MM.1S (cell line): ENCODE measurements around the gene TRAT1.

Experiments used
- DNase-seq: peaks from one replicate; pipeline ENCODE4 v3.0.0-alpha.2; 2015
- H2AFZ ChIP-seq: fragments of 300-600 bp; sonication (generic); 2 replicates; pipeline ENCODE4 v1.6.0; 2016; ENCODE audit warnings: antibody characterized with exemption, low read length
- H3F3A ChIP-seq: fragments of 300-600 bp; sonication (generic); 2 replicates; pipeline ENCODE4 v1.6.1; 2016; ENCODE audit warnings: mild to moderate bottlenecking, antibody characterized with exemption, low read length, moderate library complexity, mixed read lengths; ENCODE audit not compliant: insufficient read depth
- H3K27ac ChIP-seq: fragments of 300-600 bp; sonication (generic); 2 replicates; pipeline ENCODE4 v1.5.1; 2016; ENCODE audit warnings: mild to moderate bottlenecking, low read length
- H3K27me3 ChIP-seq: fragments of 300-600 bp; sonication (generic); replicated peaks from 2 replicates; pipeline ENCODE4 v1.6.0; 2016; ENCODE audit warnings: low read length; ENCODE audit not compliant: insufficient read depth
- H3K36me3 ChIP-seq: fragments of 300-600 bp; sonication (generic); replicated peaks from 2 replicates; pipeline ENCODE4 v1.6.1; 2016; ENCODE audit warnings: mild to moderate bottlenecking, low read length, mixed read lengths; ENCODE audit not compliant: insufficient read depth
- H3K4me1 ChIP-seq: fragments of 300-600 bp; sonication (generic); 2 replicates; pipeline ENCODE4 v1.6.1; 2016; ENCODE audit warnings: low read length, mixed read lengths
- H3K4me2 ChIP-seq: fragments of 300-600 bp; sonication (generic); 2 replicates; pipeline ENCODE4 v1.6.0; 2016; ENCODE audit warnings: low read depth, low read length
- H3K4me3 ChIP-seq: fragments of 300-600 bp; sonication (generic); 2 replicates; pipeline ENCODE4 v1.5.1; 2016; ENCODE audit warnings: low read length, mixed read lengths
- H3K79me2 ChIP-seq: fragments of 300-600 bp; sonication (generic); 2 replicates; pipeline ENCODE4 v1.6.1; 2016; ENCODE audit warnings: mixed run types, low read length, mixed read lengths
- H3K9ac ChIP-seq: fragments of 300-600 bp; sonication (generic); 2 replicates; pipeline ENCODE4 v1.6.1; 2016; ENCODE audit warnings: low read length, mixed read lengths
- H3K9me2 ChIP-seq: fragments of 300-600 bp; sonication (generic); replicated peaks from 2 replicates; pipeline ENCODE4 v1.6.1; 2016; ENCODE audit warnings: mild to moderate bottlenecking, low read length, mixed read lengths; ENCODE audit not compliant: insufficient read depth
- H3K9me3 ChIP-seq: fragments of 300-600 bp; sonication (generic); replicated peaks from 2 replicates; pipeline ENCODE4 v1.6.1; 2016; ENCODE audit warnings: mild to moderate bottlenecking, low read length, mixed read lengths; ENCODE audit not compliant: insufficient read depth
- H4K20me1 ChIP-seq: fragments of 300-600 bp; sonication (generic); 2 replicates; pipeline ENCODE4 v1.6.1; 2016; ENCODE audit warnings: mild to moderate bottlenecking, low read length, moderate library complexity, mixed read lengths; ENCODE audit not compliant: insufficient read depth
- CTCF ChIP-seq: fragments of 300-600 bp; sonication (generic); IDR thresholded peaks from 2 replicates; pipeline ENCODE4 v1.5.1; 2016; ENCODE audit warnings: antibody characterized with exemption, low read length, mixed read lengths
- EZH2 ChIP-seq: fragments of 300-600 bp; sonication (generic); optimal IDR thresholded peaks from 2 replicates; pipeline ENCODE3; 2017; ENCODE audit warnings: low read depth, mild to moderate bottlenecking, antibody characterized with exemption, low read length, mixed read lengths
- EZH2phosphoT487 ChIP-seq: fragments of 300-600 bp; sonication (generic); IDR thresholded peaks from 2 replicates; pipeline ENCODE4 v1.6.1; 2018; ENCODE audit warnings: antibody characterized with exemption, low read length

The TRAT1 gene

DNA sequence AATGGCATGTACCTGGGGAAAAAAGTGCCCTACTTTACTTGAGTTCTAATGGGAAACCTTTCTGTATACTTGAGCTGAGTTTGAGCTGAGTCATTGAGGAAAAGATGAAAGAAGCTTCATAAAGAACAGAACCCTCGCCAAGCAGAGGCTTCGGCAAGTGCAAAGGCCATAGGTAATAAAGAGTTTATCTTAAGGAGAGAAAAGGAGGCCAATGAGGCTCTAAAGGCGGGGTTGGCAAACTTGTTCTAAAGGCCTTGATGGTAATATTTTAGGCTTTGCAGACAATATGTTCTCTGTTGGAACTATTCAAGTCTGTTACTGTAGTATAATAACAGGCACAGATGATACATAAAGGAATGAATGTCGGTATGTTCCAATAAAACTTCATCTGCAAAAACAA is 17.6 kb upstream of the TRAT1 start:
- no peak overlapping the region for H3K27ac ChIP-seq
- H3K79me2 ChIP-seq = no peaks in the 10 kb centered on the region
- H3K36me3 ChIP-seq = no peaks in the 10 kb centered on the region
- H3K27me3 ChIP-seq = no peaks in the 10 kb centered on the region
- peaks cover 12% of the 10 kb centered on the region for H3F3A ChIP-seq
- no peaks in the 10 kb centered on the region for H3K9me3 ChIP-seq
- H3K9me2 ChIP-seq = no peaks in the 10 kb centered on the region
- H3K4me2 ChIP-seq = no peak overlapping the region
- DNase-seq = no peak
- H2AFZ ChIP-seq = no peak overlapping the region
- H3K4me1 ChIP-seq = peaks cover 14% of the 10 kb centered on the region
- no peak overlapping the region for H3K4me3 ChIP-seq
- H4K20me1 ChIP-seq = no peaks in the 10 kb centered on the region
- TF ChIP-seq CTCF = no peak
- no peak for TF ChIP-seq EZH2
- no peak for TF ChIP-seq EZH2phosphoT487
- H3K9ac ChIP-seq = no peak overlapping the region

DNA sequence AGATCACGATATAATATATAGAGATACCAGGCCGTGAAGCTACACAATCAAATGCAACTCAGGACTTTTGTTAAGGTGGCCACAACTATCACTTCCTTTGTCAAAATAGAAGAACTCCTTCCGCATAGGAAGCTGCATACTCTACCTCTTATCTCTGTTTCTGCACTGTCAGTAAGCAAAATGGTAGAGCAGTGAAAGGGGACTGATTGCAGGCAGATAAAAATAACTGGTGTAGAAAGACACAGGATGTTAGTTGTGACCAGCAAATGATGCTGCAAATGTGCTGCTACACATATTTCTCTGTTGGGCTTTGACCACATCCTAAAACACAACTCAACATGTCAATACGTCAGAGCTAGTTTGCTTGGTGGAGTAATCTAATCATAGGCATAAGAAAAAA is 16.3 kb upstream of the TRAT1 start:
- no peaks in the 10 kb centered on the region for H3K9me2 ChIP-seq
- H3K9ac ChIP-seq = peak overlapping the region; percentile 15; the same call in 1 of the 2 replicates
- H4K20me1 ChIP-seq = no peaks in the 10 kb centered on the region
- peak overlapping the region; percentile 6; the same call in 1 of the 2 replicates for H3K4me3 ChIP-seq
- H3K79me2 ChIP-seq = no peaks in the 10 kb centered on the region
- H3K27me3 ChIP-seq = no peaks in the 10 kb centered on the region
- H3K4me1 ChIP-seq = peaks cover 14% of the 10 kb centered on the region
- H2AFZ ChIP-seq = peak overlapping the region; percentile 65
- H3K36me3 ChIP-seq = no peaks in the 10 kb centered on the region
- peak; percentile 94 for DNase-seq
- peak overlapping the region; percentile 82 for H3K27ac ChIP-seq
- H3F3A ChIP-seq = peaks cover 12% of the 10 kb centered on the region
- H3K4me2 ChIP-seq = peak overlapping the region; percentile 17
- no peaks in the 10 kb centered on the region for H3K9me3 ChIP-seq
- TF ChIP-seq EZH2 (no peak), EZH2phosphoT487 (no peak), CTCF (no peak)

GRCh38 chr3:108818404-108818803 is 4.2 kb upstream of the TRAT1 start:
- no peak overlapping the region for H3K27ac ChIP-seq
- H3K4me1 ChIP-seq = peaks cover 25% of the 10 kb centered on the region
- TF ChIP-seq CTCF (peak; percentile 89), EZH2 (no peak)
- no peaks in the 10 kb centered on the region for H3K36me3 ChIP-seq
- no peak overlapping the region for H2AFZ ChIP-seq
- H3K4me3 ChIP-seq = no peak overlapping the region
- H3K4me2 ChIP-seq = no peak overlapping the region
- peak; percentile 86 for DNase-seq
- H3F3A ChIP-seq = peaks cover 21% of the 10 kb centered on the region; the same call in 1 of the 2 replicates
- no peaks in the 10 kb centered on the region for H4K20me1 ChIP-seq
- H3K79me2 ChIP-seq = peaks cover 5% of the 10 kb centered on the region
- no peaks in the 10 kb centered on the region for H3K9me2 ChIP-seq
- H3K9me3 ChIP-seq = no peaks in the 10 kb centered on the region
- no peaks in the 10 kb centered on the region for H3K27me3 ChIP-seq
- H3K9ac ChIP-seq = no peak overlapping the region
